Ovary (tissue), 9 donors: Measurements from ENCODE around the gene PIAS4. TPM values are rescaled to one million over a fixed set of nuclear protein-coding genes. Genes with fewer than 3 reads are reported as not detected.

ENCODE experiments used
- DNase-seq, 5 donors: peaks; one replicate each; pipeline ENCODE4 v3.0.0-alpha.2; 2019 to 2020
- H3K27ac ChIP-seq, 2 donors: fragments of 200-600 bp; one replicate each; pipeline versions ENCODE4 v1.5.1 to v1.8.0; 2019 to 2022
- H3K27me3 ChIP-seq: fragments of 200-600 bp; one replicate; pipeline ENCODE4 v1.8.0; 2022
- H3K36me3 ChIP-seq: fragments of 200-600 bp; sonication (generic); one replicate; pipeline ENCODE4 v1.5.1; 2019
- H3K4me1 ChIP-seq: one replicate; pipeline ENCODE4 v1.8.1; 2013; ENCODE audit warnings: mild to moderate bottlenecking, moderate library complexity; ENCODE audit not compliant: insufficient read depth
- H3K4me3 ChIP-seq: fragments of 200-600 bp; sonication (generic); one replicate; pipeline ENCODE4 v1.5.1; 2017
- H3K9me3 ChIP-seq, 2 donors: fragments of 200-600 bp in 1 of 2; sonication (generic) in 1 of 2; one replicate each; pipeline versions ENCODE4 v1.5.1 to v1.8.1; 2013 to 2019; ENCODE audit warnings: mild to moderate bottlenecking in 1 of 2, moderate library complexity in 1 of 2
- CTCF ChIP-seq, 3 donors: fragments of 450-650 bp in 2 of 3; fragments of 200-600 bp in 1 of 3; IDR thresholded peaks; one replicate each; pipeline versions ENCODE4 v1.5.1 to v1.8.0; 2016 to 2022; ENCODE audit warnings: antibody characterized with exemption in 3 of 3, mild to moderate bottlenecking in 1 of 3
- EP300 ChIP-seq: sonication (generic); formaldehyde crosslinking; IDR thresholded peaks from one replicate; pipeline ENCODE4 v1.6.1; 2017; ENCODE audit warnings: antibody characterized with exemption
- POLR2A ChIP-seq: fragments of 450-650 bp; IDR thresholded peaks from one replicate; pipeline ENCODE4 v1.6.1; 2017; ENCODE audit warnings: antibody characterized with exemption, mild to moderate bottlenecking, moderate library complexity
- whole genome bisulfite sequencing, 3 donors: extraction: QIAGEN DNeasy Blood & Tissue Kit in 1 of 3; methylation state at CpG; one replicate each; pipeline versions ENCODE4 v1.1.5 to v1.1.7; 2013 to 2017; 5-methylcytosine and 5-hydroxymethylcytosine counted together
- intact Hi-C, 4 donors: fragments of 100-400 bp; cut with DNase I; formaldehyde crosslinking; loops; one replicate each; pipeline versions ENCODE4 v1.11.0 to v1.15.1; 2022 to 2023
- polyA plus RNA-seq, 2 donors: library from polyadenylated mRNA; stranded (reverse); fragments of 200-250 nt in 1 of 2; fragments of 350-450 nt in 1 of 2; fragmentation: Illumina TruSeq in 1 of 2; extraction: RNeasy Lipid Tissue Mini Kit (QIAGEN cat#74804) in 1 of 2; gene quantifications; one replicate each; pipeline ENCODE4 v1.2.3, GENCODE V29; 2013 to 2014
- total RNA-seq, 7 donors: library from RNA; depleted of rRNA in 2 of 7; stranded (reverse); fragments of >200 nt in 2 of 7; fragmentation: NEBNext Ultra II Directional in 3 of 7; extraction: Animal tissue kit (Norgen Biotek cat#: 25700) in 3 of 7; gene quantifications; one replicate each; pipeline versions ENCODE4 v1.1.0 to v1.2.4, GENCODE V29; 2016 to 2023
- donor health status: DM: no; HTN: no; CAD: no; lungs with moderate emphysema.
- donor health status: DM: no; HTN: no; CAD: no.
- donor health status: Bipolar disorder and iron deficiency.
- donor health status: DM: yes; HTN: yes; CAD: no.
- donor health status: DM: no; HTN: no; CAD: no.
- donor health status: DM: yes; HTN: yes; CAD: no.

The PIAS4 gene
- total and polyA plus RNA-seq, 9 donors = 5.2 to 29.7 (median 21.3) TPM

GRCh38 chr19:4061178-4061682, 53.7 kb downstream of the PIAS4 start:
- WGBS, 3 donors = 11 to 23% (median 18%) methylated on average over 18 to 23 of the region's 23 CpGs
- H3K4me1 ChIP-seq = peaks cover 52% of the 10 kb centered on the region

GRCh38 chr19:4061683-4062418, 54.3 kb downstream of the PIAS4 start:
- Histone ChIP-seq H3K9me3 (no peaks in the 10 kb centered on the region), H3K4me1 (peaks cover 52% of the 10 kb centered on the region), H3K27me3 (no peaks in the 10 kb centered on the region), H3K4me3 (peak overlapping the region; percentile 31), H3K36me3 (no peaks in the 10 kb centered on the region), H3K27ac (peak overlapping the region; percentile 85 to 92)
- TF ChIP-seq EP300 (no peak), CTCF (IDR thresholded peaks at IDR 0.05) (no peak)
- DNase-seq = peak in 2 of 5 donors; percentile 44 to 46
- WGBS, 3 donors = 48 to 62% (median 60%) methylated on average over 25 to 29 of the region's 29 CpGs
- intact Hi-C loops = loop anchor here in 1 of 4 donors (5.0 kb wide), 1 partner anchor 60 kb away; the partner anchor contains the start of gene MAP2K2

More at GRCh38 chr19:4061178-4061682, 53.7 kb downstream of the PIAS4 start:
- intact Hi-C loops = loop anchor here in 1 of 4 donors (5.0 kb wide), 1 partner anchor 61 kb away; the partner anchor contains the start of gene MAP2K2
- Histone ChIP-seq H3K36me3 (no peaks in the 10 kb centered on the region), H3K9me3 (no peaks in the 10 kb centered on the region), H3K27me3 (no peaks in the 10 kb centered on the region), H3K27ac (peak overlapping the region; percentile 85 to 92), H3K4me3 (peak overlapping the region; percentile 31)
- DNase-seq = peak; percentile 65 to 80 (median 72)
- TF ChIP-seq CTCF (IDR thresholded peaks at IDR 0.05) = no peak
- TF ChIP-seq EP300 = no peak
- TF ChIP-seq POLR2A = no peak

GRCh38 chr19:4062419-4063368, 55.2 kb downstream of the PIAS4 start:
- peak in 2 of 5 donors; percentile 35 to 51 for DNase-seq
- 48 to 51% (median 50%) methylated on average over 23 to 30 of the region's 30 CpGs for WGBS, 3 donors
- intact Hi-C loops = loop anchor here in 1 of 4 donors (5.0 kb wide), 1 partner anchor 60 kb away; the partner anchor contains the start of gene MAP2K2
- Histone ChIP-seq H3K36me3 (no peaks in the 10 kb centered on the region), H3K27ac (peak overlapping the region in 1 of 2 donors; percentile 92), H3K4me1 (peaks cover 52% of the 10 kb centered on the region), H3K4me3 (peak overlapping the region; percentile 67), H3K27me3 (no peaks in the 10 kb centered on the region), H3K9me3 (no peaks in the 10 kb centered on the region)
- TF ChIP-seq CTCF (IDR thresholded peaks at IDR 0.05) (no peak), POLR2A (no peak), EP300 (no peak)
